Heart right ventricle (tissue), 16 donors: ENCODE data around the gene DCAF16. TPM values are rescaled to one million over a fixed set of nuclear protein-coding genes. Genes with fewer than 3 reads are reported as not detected.

Source experiments
- ATAC-seq, 8 donors: fragments of 200-7000 bp; cut with Tn5 transposase; one replicate each; pipeline ENCODE4 v1.9.1; 2020; ENCODE audit warnings: mild to moderate bottlenecking in 8 of 8, moderate library complexity in 8 of 8, moderate number of reproducible peaks in 1 of 8
- DNase-seq, 2 donors: peaks; one replicate each; pipeline ENCODE4 v3.0.0-alpha.2; 2020
- H3K27ac ChIP-seq, 10 donors: fragments of 200-600 bp; sonication (generic) in 2 of 10; one replicate each; pipeline versions ENCODE4 v1.5.0 to v1.8.0; 2020 to 2022; ENCODE audit warnings: mild to moderate bottlenecking in 3 of 10
- H3K27me3 ChIP-seq, 7 donors: fragments of 200-600 bp; one replicate each; pipeline ENCODE4 v1.8.0; 2021 to 2022; ENCODE audit warnings: mild to moderate bottlenecking in 2 of 7
- H3K36me3 ChIP-seq, 9 donors: fragments of 200-600 bp; sonication (generic) in 1 of 9; one replicate each; pipeline versions ENCODE4 v1.5.0 to v1.8.0; 2020 to 2022; ENCODE audit warnings: mild to moderate bottlenecking in 2 of 9
- H3K4me1 ChIP-seq, 9 donors: fragments of 200-600 bp; sonication (generic) in 1 of 9; one replicate each; pipeline versions ENCODE4 v1.5.0 to v1.8.0; 2020 to 2022; ENCODE audit warnings: mild to moderate bottlenecking in 4 of 9
- H3K4me3 ChIP-seq, 10 donors: fragments of 200-600 bp; sonication (generic) in 2 of 10; one replicate each; pipeline versions ENCODE4 v1.5.0 to v1.8.0; 2020 to 2022; ENCODE audit warnings: mild to moderate bottlenecking in 7 of 10, moderate library complexity in 2 of 10
- H3K9me3 ChIP-seq, 11 donors: fragments of 200-600 bp in 10 of 11; sonication (generic) in 2 of 11; one replicate each; pipeline versions ENCODE4 v1.5.0 to v1.8.0; 2013 to 2022; ENCODE audit warnings: mild to moderate bottlenecking in 2 of 11, control low read depth in 1 of 11, moderate library complexity in 1 of 11
- CTCF ChIP-seq, 9 donors: fragments of 200-600 bp; sonication (generic) in 2 of 9; IDR thresholded peaks; one replicate each; pipeline versions ENCODE4 v1.5.0 to v1.8.0; 2021 to 2022; ENCODE audit warnings: antibody characterized with exemption in 9 of 9, mild to moderate bottlenecking in 5 of 9, moderate library complexity in 1 of 9
- WGBS, 2 donors: extraction: QIAGEN DNeasy Blood & Tissue Kit; methylation state at CpG; one replicate each; pipeline ENCODE4 v1.1.7; 2013; ENCODE audit warnings: inconsistent platforms in 1 of 2; 5-methylcytosine and 5-hydroxymethylcytosine counted together
- intact Hi-C, 10 donors: fragments of 100-400 bp; cut with DNase I; formaldehyde crosslinking; loops; one replicate each; pipeline versions ENCODE4 v1.11.1 to v1.14.2; 2022
- polyA plus RNA-seq, 2 donors: library from polyadenylated mRNA; stranded (reverse); fragments of 200-250 nt; gene quantifications; one replicate each; pipeline ENCODE4 v1.2.3, GENCODE V29; 2013
- total RNA-seq, 10 donors: library from RNA; stranded (reverse); fragmentation: NEBNext Ultra II Directional in 3 of 10; extraction: Animal tissue kit (Norgen Biotek cat#: 25700) in 3 of 10; gene quantifications; one replicate each; pipeline versions ENCODE4 v1.2.1 to v1.2.4, GENCODE V29; 2021 to 2023
- donor health status: Arrhythmogenic right ventricular cardiomyopathy.
- donor health status: ischemic (EF 13 %, LVEDD 7.1; RV severe dilation, severe dysfunction).
- donor health status: healthy with polysubstance abuse.
- donor health status: DM: no; HTN: yes; CAD: no.
- donor health status: DM: no; HTN: no; CAD: no.
- donor health status: ischemic (EF 25% LVEDD 6.9; RV normal size, moderate dysfunction).
- donor health status: ischemic (EF 25% LVEDD 5.7; RV mildly dilated, moderate dysfunction).
- donor health status: healthy.
- donor health status: DM: yes; HTN: yes; CAD: no.
- donor health status: Ischemic cardiomyopathy.
- donor health status: ischemic (EF 35%, LVEDD 5.7; RV mildly dilated, moderate dysfunction).
- donor health status: nonischemic (EF 11% LVEDD 7.7; RV severe dilation, severe dysfunction).
- donor health status: DM: yes; HTN: yes; CAD: no.
- donor health status: PGD.
- donor health status: ischemic (EF 29% LVEDD 5.4; RV normal size, mild dysfunction).
- donor health status: nonischemic (EF 23%, LVEDD 6.1; RV moderate dilation, normal function).

Gene DCAF16
- total and polyA plus RNA-seq, 12 donors: 5.6 to 22.0 (median 19.1) TPM

- no peak for TF ChIP-seq CTCF (IDR thresholded peaks at IDR 0.05)
- Histone ChIP-seq H3K4me3 (no peak overlapping the region), H3K27me3 (peaks cover 5 to 24% (median 11%) of the 10 kb centered on the region in 7 donors), H3K27ac (no peak overlapping the region), H3K36me3 (no peaks in the 10 kb centered on the region), H3K4me1 (peaks cover 0 to 13% (median 10%) of the 10 kb centered on the region in 9 donors), H3K9me3 (no peaks in the 10 kb centered on the region)
- DNase-seq (no peak), ATAC-seq (no peak)
- intact Hi-C loops: no loop called here
- WGBS, 2 donors: 81% methylated on average over 5 of the region's 5 CpGs
These were observed 24.7 kb downstream of the DCAF16 start for GRCh38 chr4:17785858-17786257.

GRCh38 chr4:17781300-17782287, 29.0 kb downstream of the DCAF16 start, which contains the start of gene FAM184B:
TSS of gene FAM184B (minus strand) at chr4:17781621. CDS start at chr4:17781299, 322 bp downstream.
- Histone ChIP-seq H3K9me3 (no peaks in the 10 kb centered on the region), H3K36me3 (no peaks in the 10 kb centered on the region), H3K4me3 (peak within 1 kb of the TSS; percentile 4 to 51 (median 44)), H3K4me1 (peaks cover 0 to 18% (median 15%) of the 10 kb centered on the region in 9 donors), H3K27ac (no peak within 1 kb of the TSS), H3K27me3 (peaks cover 6 to 48% (median 35%) of the 10 kb centered on the region in 7 donors)
- ATAC-seq (peak in 5 of 8 donors; percentile 21 to 59 (median 42)), DNase-seq (peak in 1 of 2 donors; percentile 10)
- 2 to 3% methylated on average over 82 of the region's 82 CpGs for WGBS, 2 donors
- no peak for TF ChIP-seq CTCF (IDR thresholded peaks at IDR 0.05)
- intact Hi-C loops: no loop called here

- intact Hi-C loops: no loop called here
- peak in 2 of 8 donors; percentile 13 to 25 for ATAC-seq
- Histone ChIP-seq H3K36me3 (no peaks in the 10 kb centered on the region), H3K9me3 (no peaks in the 10 kb centered on the region), H3K27me3 (peaks cover 6 to 48% (median 35%) of the 10 kb centered on the region in 7 donors), H3K4me1 (peaks cover 0 to 18% (median 15%) of the 10 kb centered on the region in 9 donors), H3K4me3 (peak overlapping the region; percentile 4 to 51 (median 44)), H3K27ac (no peak overlapping the region)
- no peak for DNase-seq
- no peak for TF ChIP-seq CTCF (IDR thresholded peaks at IDR 0.05)
- WGBS, 2 donors: 9 to 11% methylated on average over 31 of the region's 31 CpGs
These were observed 29.9 kb downstream of the DCAF16 start for GRCh38 chr4:17780501-17781299.

DNA sequence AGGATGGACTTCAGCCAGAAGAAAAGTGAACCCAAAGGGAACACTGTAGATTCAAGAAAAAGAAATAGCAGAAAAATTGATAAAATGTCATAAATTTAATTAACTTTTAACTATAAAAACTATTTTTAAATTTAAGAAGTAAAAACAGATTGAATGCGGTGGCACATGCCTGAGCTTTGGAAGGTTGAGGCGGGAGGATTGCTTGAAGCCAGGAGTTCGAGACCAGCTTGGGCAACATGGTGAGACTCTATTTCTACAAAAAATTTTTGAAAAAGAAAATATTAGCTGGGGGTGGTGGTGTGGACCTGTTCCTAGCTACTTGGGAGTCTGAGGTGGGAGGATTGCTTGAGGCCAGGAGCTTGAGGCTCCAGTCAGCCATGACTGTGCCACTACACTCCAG, 32.1 kb downstream of the DCAF16 start:
- DNase-seq (no peak), ATAC-seq (no peak)
- H3K4me1 ChIP-seq: peaks cover 0 to 18% (median 15%) of the 10 kb centered on the region in 9 donors
- 84 to 96% methylated on average over 3 of the region's 3 CpGs for WGBS, 2 donors
- TF ChIP-seq CTCF (IDR thresholded peaks at IDR 0.05): no peak
- H3K36me3 ChIP-seq: no peaks in the 10 kb centered on the region
- no peak overlapping the region for H3K27ac ChIP-seq
- no peak overlapping the region for H3K4me3 ChIP-seq
- H3K9me3 ChIP-seq: no peaks in the 10 kb centered on the region
- peaks cover 6 to 48% (median 35%) of the 10 kb centered on the region in 7 donors for H3K27me3 ChIP-seq
- intact Hi-C loops: no loop called here
